Endothelial cell of umbilical vein (primary cell): ENCODE measurements around the gene DGKI. TPM values are rescaled to one million over a fixed set of nuclear protein-coding genes. Genes with fewer than 3 reads are reported as not detected.

Experiments
- BruUV-seq: library from RNA; stranded (reverse); fragments of 400-500 nt; replicated peaks from 2 replicates; lab custom pipeline; 2021; lab: Mats Ljungman, UMichigan
- CTCF ChIA-PET: fragments of 300-600, 350-600 bp; sonication (Branson Sonifier 250); formaldehyde crosslinking; loops from one replicate; lab custom pipeline; 2021; ENCODE audit warnings: antibody characterized with exemption, inconsistent platforms; lab: Charles Lee
- POLR2A ChIA-PET: fragments of 300-600, 350-600 bp; sonication (Branson Sonifier 250); formaldehyde crosslinking; loops from one replicate; lab custom pipeline; 2021; ENCODE audit warnings: antibody characterized with exemption, inconsistent platforms; lab: Charles Lee
- DNase-seq: peaks from one replicate; pipeline ENCODE4 v3.0.0-alpha.2; 2011; ENCODE audit warnings: low read depth, low spot score
- FAIRE-seq: peaks from 2 replicates; lab custom pipeline; 2011; peaks lifted over from hg19 to GRCh38; lab: Jason Lieb, UNC
- H2AFZ ChIP-seq: 2 replicates; pipeline ENCODE4 v1.6.0; 2012; ENCODE audit warnings: low read depth, low read length, control low read depth, inconsistent platforms
- H3K27ac ChIP-seq: 2 replicates; pipeline ENCODE4 v1.5.1; 2011; ENCODE audit warnings: low read depth, mild to moderate bottlenecking, control low read depth, low read length, moderate library complexity; ENCODE audit not compliant: insufficient read depth
- H3K27me3 ChIP-seq, 2 experiments: 2 replicates each; pipeline versions ENCODE4 v1.6.0 to v1.6.1; 2011; ENCODE audit warnings: low read length in 2 of 2, mixed read lengths in 1 of 2; ENCODE audit not compliant: control insufficient read depth in 2 of 2, insufficient read depth in 2 of 2
- H3K36me3 ChIP-seq, 2 experiments: 2 replicates in 1 of 2; 3 replicates in 1 of 2; pipeline ENCODE4 v1.5.1; 2011; ENCODE audit warnings: low read length in 2 of 2, mild to moderate bottlenecking in 1 of 2, moderate library complexity in 1 of 2; ENCODE audit not compliant: control insufficient read depth in 2 of 2, insufficient read depth in 2 of 2; ENCODE audit errors: extremely low read depth in 1 of 2
- H3K4me1 ChIP-seq: 3 replicates; pipeline ENCODE4 v1.5.1; 2011; ENCODE audit warnings: mild to moderate bottlenecking, low read length; ENCODE audit not compliant: control insufficient read depth, insufficient read depth; ENCODE audit errors: extremely low read depth
- H3K4me2 ChIP-seq: 2 replicates; pipeline ENCODE4 v1.6.1; 2011; ENCODE audit warnings: low read length, control low read depth, mixed read lengths; ENCODE audit not compliant: insufficient read depth
- H3K4me3 ChIP-seq, 3 experiments: fragments of 200-600 bp in 1 of 3; sonication (generic), shearing (Covaris generic) in 1 of 3; replicated peaks in 1 of 3; 2 replicates each; pipeline ENCODE4 v1.5.1; 2011 to 2016; ENCODE audit warnings: control low read depth in 3 of 3, low read length in 3 of 3, mild to moderate bottlenecking in 2 of 3, inconsistent platforms in 1 of 3, low read depth in 1 of 3, moderate library complexity in 1 of 3; ENCODE audit not compliant: insufficient read depth in 1 of 3
- H3K79me2 ChIP-seq: 2 replicates; pipeline ENCODE4 v1.6.0; 2012; ENCODE audit warnings: low read length, inconsistent platforms; ENCODE audit not compliant: control insufficient read depth, insufficient read depth
- H3K9ac ChIP-seq: replicated peaks from 2 replicates; pipeline ENCODE3; 2011; ENCODE audit warnings: low read length, control low read depth; ENCODE audit not compliant: insufficient read depth; ENCODE audit errors: extremely low read depth
- H3K9me1 ChIP-seq: replicated peaks from 3 replicates; pipeline ENCODE4 v1.6.0; 2011; ENCODE audit warnings: mild to moderate bottlenecking, low read length; ENCODE audit not compliant: control insufficient read depth, insufficient read depth; ENCODE audit errors: extremely low read depth
- H3K9me3 ChIP-seq: replicated peaks from 2 replicates; pipeline ENCODE4 v1.5.1; 2012; ENCODE audit warnings: low read length, inconsistent platforms; ENCODE audit not compliant: control insufficient read depth, insufficient read depth
- H4K20me1 ChIP-seq: replicated peaks from 2 replicates; pipeline ENCODE3; 2011; ENCODE audit warnings: mild to moderate bottlenecking, low read length; ENCODE audit not compliant: control insufficient read depth, insufficient read depth; ENCODE audit errors: extremely low read depth
- EZH2 ChIP-seq: IDR thresholded peaks from 2 replicates; pipeline ENCODE4 v1.6.1; 2012; ENCODE audit warnings: borderline replicate concordance, low read depth, mild to moderate bottlenecking, moderate library complexity, low read length, inconsistent platforms; ENCODE audit not compliant: severe bottlenecking
- FOS ChIP-seq: IDR thresholded peaks from 2 replicates; pipeline ENCODE4 v1.6.1; 2011; ENCODE audit warnings: mild to moderate bottlenecking, low read length, moderate library complexity, borderline replicate concordance; ENCODE audit not compliant: insufficient read depth
- GATA2 ChIP-seq: IDR thresholded peaks from 2 replicates; pipeline ENCODE4 v1.7.0; 2011; ENCODE audit warnings: low read depth, mild to moderate bottlenecking, moderate library complexity, mixed read lengths, low read length; ENCODE audit not compliant: insufficient read length, insufficient read depth
- JUN ChIP-seq: IDR thresholded peaks from 2 replicates; pipeline ENCODE4 v1.6.1; 2011; ENCODE audit warnings: borderline replicate concordance, low read depth; ENCODE audit not compliant: insufficient read length, insufficient read depth
- MYC ChIP-seq: IDR thresholded peaks from one replicate; pipeline ENCODE4 v1.6.1; 2011; ENCODE audit warnings: mild to moderate bottlenecking, low read depth, low read length
- POLR2A ChIP-seq: IDR thresholded peaks from 2 replicates; pipeline ENCODE4 v1.6.1; 2012; ENCODE audit warnings: low read depth, mild to moderate bottlenecking, control low read depth, low read length
- POLR2AphosphoS5 ChIP-seq: IDR thresholded peaks from 2 replicates; pipeline ENCODE4 v1.6.1; 2012; ENCODE audit warnings: low read depth, mild to moderate bottlenecking, control low read depth, low read length, moderate library complexity; ENCODE audit not compliant: insufficient read depth
- dilution Hi-C: fragments of 300-500 bp; cut with MboI; formaldehyde crosslinking; loops from one replicate; pipeline ENCODE4 v1.15.0; 2019; ENCODE audit warnings: low sequenced_read_pairs; ENCODE audit not compliant: extremely low pct_ligation_motif_present
- intact Hi-C: fragments of 100-400 bp; cut with micrococcal nuclease; formaldehyde crosslinking; loops from one replicate; pipeline ENCODE4 v1.10.0; 2022
- polyA plus RNA-seq, 4 experiments: library from polyadenylated mRNA; depleted of rRNA in 3 of 4; stranded (reverse) in 3 of 4; unstranded in 1 of 4; fragments of >200 nt; gene quantifications; 2 replicates each; pipeline versions ENCODE4 v1.2.1 to v1.2.3, GENCODE V29; 2011 to 2012; ENCODE audit warnings: missing spikeins in 1 of 4
- total RNA-seq: library from RNA; stranded (reverse); gene quantifications from 2 replicates; pipeline ENCODE4 v1.2.3, GENCODE V29; 2021
- TF ChIP-seq, protein P1 (sequence below): IDR thresholded peaks from 2 replicates; pipeline ENCODE4 v1.6.1; 2011; ENCODE audit not compliant: insufficient read depth, insufficient read length
- TF ChIP-seq, protein P2 (sequence below), 2 donors: IDR thresholded peaks; 1 replicate in 1 of 2; 2 replicates in 1 of 2; pipeline ENCODE4 v1.5.1; 2011; ENCODE audit warnings: low read length in 2 of 2, mild to moderate bottlenecking in 2 of 2, moderate library complexity in 2 of 2, control low read depth in 1 of 2, inconsistent platforms in 1 of 2, low read depth in 1 of 2; ENCODE audit not compliant: insufficient read depth in 1 of 2; ENCODE audit errors: extremely low read depth in 1 of 2

DGKI gene
- total and polyA plus RNA-seq, 2 donors (not counting 3 experiments of a cell fraction or from before 2014, with no cell fraction given), result 0.11 to 0.51 TPM

DNA sequence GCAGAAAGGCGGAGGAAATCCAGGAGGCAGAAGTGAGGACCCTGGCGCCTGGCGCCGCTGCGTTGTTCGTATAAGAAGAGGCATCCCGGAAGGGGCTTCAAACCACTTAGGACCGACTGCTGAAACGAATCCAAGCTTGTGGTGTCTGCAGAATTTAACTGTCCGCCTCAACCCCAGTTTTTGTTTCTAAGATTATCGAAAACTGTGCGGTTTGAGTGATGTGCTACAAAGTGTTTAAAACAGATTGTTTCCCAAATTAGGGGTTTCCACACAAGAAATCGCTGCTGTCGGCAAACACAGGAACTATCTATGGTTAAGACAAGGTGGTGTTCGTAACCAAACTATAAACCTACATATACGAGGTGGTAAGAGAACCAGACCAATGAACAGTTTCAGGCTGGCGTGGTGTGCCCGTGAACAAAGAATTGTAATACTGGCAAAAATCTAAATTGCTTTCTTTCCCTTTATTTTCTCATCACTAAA is 835 bp upstream of the DGKI start:
- Histone ChIP-seq H3K9me1 (no peaks in the 10 kb centered on the region), H3K27me3 (peaks cover 34% of the 10 kb centered on the region in 2 experiments), H3K36me3 (no peaks in the 10 kb centered on the region), H4K20me1 (no peaks in the 10 kb centered on the region), H3K4me2 (no peak overlapping the region), H3K79me2 (no peaks in the 10 kb centered on the region), H3K4me1 (peaks cover 2% of the 10 kb centered on the region), H2AFZ (no peak overlapping the region), H3K9ac (no peak overlapping the region), H3K27ac (no peak overlapping the region), H3K4me3 (no peak overlapping the region), H3K9me3 (no peaks in the 10 kb centered on the region)
- no TSS peak for BruUV-seq
- CTCF ChIA-PET, result interaction anchor here (1.0 kb wide), 1 partner anchor 13 kb away, joined by 3 read pairs; no protein-coding TSS in a partner anchor
- intact Hi-C loops (loop anchor here (1.0 kb wide), 1 partner anchor 191 kb away; no protein-coding TSS in a partner anchor), dilution Hi-C loops (no loop called here)
- no peak for FAIRE-seq
- TF ChIP-seq, protein P1, sequence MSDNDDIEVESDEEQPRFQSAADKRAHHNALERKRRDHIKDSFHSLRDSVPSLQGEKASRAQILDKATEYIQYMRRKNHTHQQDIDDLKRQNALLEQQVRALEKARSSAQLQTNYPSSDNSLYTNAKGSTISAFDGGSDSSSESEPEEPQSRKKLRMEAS, result no peak
- TF ChIP-seq, protein P2, sequence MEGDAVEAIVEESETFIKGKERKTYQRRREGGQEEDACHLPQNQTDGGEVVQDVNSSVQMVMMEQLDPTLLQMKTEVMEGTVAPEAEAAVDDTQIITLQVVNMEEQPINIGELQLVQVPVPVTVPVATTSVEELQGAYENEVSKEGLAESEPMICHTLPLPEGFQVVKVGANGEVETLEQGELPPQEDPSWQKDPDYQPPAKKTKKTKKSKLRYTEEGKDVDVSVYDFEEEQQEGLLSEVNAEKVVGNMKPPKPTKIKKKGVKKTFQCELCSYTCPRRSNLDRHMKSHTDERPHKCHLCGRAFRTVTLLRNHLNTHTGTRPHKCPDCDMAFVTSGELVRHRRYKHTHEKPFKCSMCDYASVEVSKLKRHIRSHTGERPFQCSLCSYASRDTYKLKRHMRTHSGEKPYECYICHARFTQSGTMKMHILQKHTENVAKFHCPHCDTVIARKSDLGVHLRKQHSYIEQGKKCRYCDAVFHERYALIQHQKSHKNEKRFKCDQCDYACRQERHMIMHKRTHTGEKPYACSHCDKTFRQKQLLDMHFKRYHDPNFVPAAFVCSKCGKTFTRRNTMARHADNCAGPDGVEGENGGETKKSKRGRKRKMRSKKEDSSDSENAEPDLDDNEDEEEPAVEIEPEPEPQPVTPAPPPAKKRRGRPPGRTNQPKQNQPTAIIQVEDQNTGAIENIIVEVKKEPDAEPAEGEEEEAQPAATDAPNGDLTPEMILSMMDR (IDR thresholded peaks at IDR 0.05; ENCODE audit: extremely low read depth in 1 of 2, insufficient read depth in 1 of 2, low read depth in 1 of 2, low read length in 2 of 2), result no peak
- TF ChIP-seq JUN, result no peak
- no peak for TF ChIP-seq EZH2
- peak; percentile 12 for DNase-seq
- POLR2A ChIA-PET, result no interaction called here

DNA sequence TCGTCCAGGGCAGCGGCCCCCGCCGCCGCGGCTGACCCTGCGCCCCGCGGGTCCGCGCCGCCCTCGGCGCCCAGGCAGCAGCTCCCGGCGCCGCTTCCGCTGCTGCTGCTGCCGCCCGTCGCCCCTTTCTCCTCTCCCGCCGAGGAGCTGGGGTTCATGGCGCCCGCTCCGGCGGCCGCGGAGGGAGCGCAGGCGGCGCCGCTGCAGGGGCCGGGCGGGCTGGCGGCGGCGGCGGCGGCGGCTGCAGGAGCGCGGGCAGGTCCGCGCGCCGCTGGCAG is 286 bp downstream of the DGKI start:
- Histone ChIP-seq H2AFZ (no peak overlapping the region), H4K20me1 (no peaks in the 10 kb centered on the region), H3K79me2 (no peaks in the 10 kb centered on the region), H3K4me2 (no peak overlapping the region), H3K9me1 (no peaks in the 10 kb centered on the region), H3K36me3 (no peaks in the 10 kb centered on the region), H3K4me1 (peaks cover 2% of the 10 kb centered on the region), H3K4me3 (no peak overlapping the region), H3K9ac (no peak overlapping the region), H3K27me3 (peaks cover 34% of the 10 kb centered on the region in 2 experiments), H3K9me3 (no peaks in the 10 kb centered on the region), H3K27ac (no peak overlapping the region)
- POLR2A ChIA-PET, result no interaction called here
- dilution Hi-C loops, result no loop called here
- no TSS peak for BruUV-seq
- intact Hi-C loops, result no loop called here
- CTCF ChIA-PET, result interaction anchor here (0.9 to 1.0 kb wide), 3 partner anchors 9 to 190 kb away, joined by 3 read pairs; no protein-coding TSS in a partner anchor
- DNase-seq (no peak), FAIRE-seq (no peak)
- TF ChIP-seq JUN, result no peak
- TF ChIP-seq GATA2, result no peak
- TF ChIP-seq, protein P2 (IDR thresholded peaks at IDR 0.05; ENCODE audit: extremely low read depth in 1 of 2, insufficient read depth in 1 of 2, low read depth in 1 of 2, low read length in 2 of 2), result no peak
- no peak for TF ChIP-seq POLR2AphosphoS5
- TF ChIP-seq POLR2A, result no peak
- TF ChIP-seq FOS, result no peak
- TF ChIP-seq MYC, result no peak
- TF ChIP-seq, protein P1, result no peak
- TF ChIP-seq EZH2, result no peak
